HG03469 (cell line): ENCODE measurements around the gene CP.

Source experiments
- ATAC-seq: cut with Tn5 transposase; IDR thresholded peaks from one replicate; pipeline ENCODE4 v1.9.1; 2021; ENCODE audit warnings: mild to moderate bottlenecking, moderate library complexity, moderate number of reproducible peaks; ENCODE audit not compliant: unreplicated experiment

Gene CP

DNA sequence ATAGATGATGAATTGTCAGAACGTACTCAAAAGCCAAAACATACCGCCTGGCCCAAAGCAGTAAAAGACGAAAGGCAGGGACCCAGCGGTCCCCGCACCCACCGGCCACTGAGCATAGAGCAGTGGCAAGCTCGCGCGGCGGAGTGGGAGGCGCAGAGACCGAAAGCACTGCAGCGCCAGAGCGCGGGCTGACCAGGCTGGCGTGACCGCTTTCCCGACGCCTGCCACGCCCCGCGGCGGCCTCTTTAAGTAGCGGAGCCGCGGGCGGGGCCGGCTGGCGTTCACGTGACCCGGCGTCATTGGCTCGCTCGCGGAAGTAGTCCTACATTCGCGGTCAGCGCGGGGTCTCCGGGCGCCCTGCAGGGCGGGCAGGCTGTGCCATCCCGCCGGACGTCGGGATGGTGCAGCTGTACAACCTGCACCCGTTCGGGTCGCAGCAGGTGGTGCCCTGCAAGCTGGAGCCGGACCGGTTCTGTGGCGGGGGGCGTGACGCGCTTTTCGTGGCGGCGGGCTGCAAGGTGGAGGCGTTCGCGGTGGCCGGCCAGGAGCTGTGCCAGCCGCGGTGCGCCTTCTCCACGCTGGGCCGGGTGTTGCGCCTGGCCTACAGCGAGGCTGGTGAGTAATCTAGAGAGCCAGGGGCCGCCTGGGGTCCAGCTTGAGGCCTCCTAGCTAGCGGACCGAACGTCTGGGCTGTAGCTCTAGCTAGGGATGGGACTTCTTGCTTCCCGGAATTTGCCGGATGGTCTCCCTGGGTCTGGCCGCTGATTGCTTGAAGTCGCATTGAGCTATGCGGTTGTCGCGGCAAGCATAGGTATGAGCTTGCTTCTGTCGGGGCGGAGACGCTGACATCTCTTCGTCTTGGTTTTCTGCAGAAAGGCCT is 92.1 kb downstream of the CP start, which contains the start of gene HPS3:
Gene HPS3, plus strand, starts transcription at position 313 of the 880 bp plus-strand sequence. Its CDS starts 86 bp downstream, at position 399.
- peak; percentile 94 for ATAC-seq

DNA sequence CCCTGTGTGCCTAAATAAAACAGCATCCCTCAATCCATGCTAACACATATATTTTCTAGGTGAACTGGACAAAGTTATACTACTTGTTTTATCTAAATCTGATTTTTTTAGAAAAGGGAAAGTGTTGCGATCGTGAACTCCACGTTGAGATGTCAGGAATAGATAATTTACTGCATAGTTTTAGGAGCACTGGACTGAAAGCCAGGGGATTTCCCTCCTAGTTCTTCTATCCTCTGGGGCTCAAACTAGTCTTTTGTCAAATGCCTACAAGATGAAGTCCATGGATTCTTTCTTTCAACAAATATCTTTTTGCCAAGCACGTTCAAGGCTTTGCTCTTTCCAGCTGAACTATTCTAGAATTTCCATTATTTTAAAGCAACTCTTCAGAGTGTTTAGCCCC is 92.8 kb downstream of the CP start:
- ATAC-seq: no peak

DNA sequence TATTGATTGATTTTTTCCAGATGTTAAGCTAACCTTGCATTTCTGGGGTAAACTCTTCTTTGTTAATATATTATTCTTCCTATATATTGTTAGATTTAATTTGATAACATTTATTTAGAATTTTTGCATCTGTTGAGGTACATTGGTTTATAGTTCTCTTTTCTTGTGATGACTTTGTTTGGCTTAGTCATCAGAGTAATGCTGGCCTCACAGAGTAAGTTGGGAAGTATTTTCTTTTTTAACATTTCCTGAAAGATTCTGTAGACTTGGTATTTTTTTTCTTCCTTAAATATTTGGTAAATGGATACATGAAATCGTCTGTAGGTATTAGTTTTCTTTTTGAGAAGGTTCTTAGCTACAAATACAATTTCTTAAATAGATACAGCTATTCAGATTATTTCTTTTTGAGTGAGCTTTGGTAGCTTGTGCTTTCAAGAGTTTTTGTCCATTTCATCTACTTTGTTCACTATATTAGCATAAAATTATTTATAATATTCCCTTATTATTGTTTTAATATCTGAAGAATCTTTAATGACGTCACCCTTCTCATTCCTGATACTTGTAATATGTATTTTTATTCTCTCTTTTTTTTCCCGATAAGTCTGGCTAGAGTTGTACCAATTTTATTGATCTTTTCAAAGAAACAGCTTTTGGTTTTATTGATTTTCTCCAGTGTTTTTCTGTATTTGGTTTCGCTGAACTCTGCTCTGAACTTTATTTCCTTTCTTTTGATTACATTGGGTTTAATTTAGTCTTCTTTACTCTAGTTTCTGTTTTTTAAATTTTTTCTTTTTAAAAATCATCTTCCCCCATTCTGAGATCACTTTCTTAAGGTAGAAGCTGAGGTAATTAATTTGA is 98.7 kb downstream of the CP start:
- ATAC-seq: no peak
